Heart right ventricle (tissue), 16 donors: Measurements from ENCODE around the gene GSK3A. TPM values are rescaled to one million over a fixed set of nuclear protein-coding genes. Genes with fewer than 3 reads are reported as not detected.
A peak's percentile ranks its signal among the peaks of the same experiment; 100 is the strongest.

Source experiments
- ATAC-seq, 8 donors: fragments of 200-7000 bp; cut with Tn5 transposase; one replicate each; pipeline ENCODE4 v1.9.1; 2020; ENCODE audit warnings: mild to moderate bottlenecking in 8 of 8, moderate library complexity in 8 of 8, moderate number of reproducible peaks in 1 of 8
- DNase-seq, 2 donors: peaks; one replicate each; pipeline ENCODE4 v3.0.0-alpha.2; 2020
- H3K27ac ChIP-seq, 10 donors: fragments of 200-600 bp; sonication (generic) in 2 of 10; one replicate each; pipeline versions ENCODE4 v1.5.0 to v1.8.0; 2020 to 2022; ENCODE audit warnings: mild to moderate bottlenecking in 3 of 10
- H3K27me3 ChIP-seq, 7 donors: fragments of 200-600 bp; one replicate each; pipeline ENCODE4 v1.8.0; 2021 to 2022; ENCODE audit warnings: mild to moderate bottlenecking in 2 of 7
- H3K36me3 ChIP-seq, 9 donors: fragments of 200-600 bp; sonication (generic) in 1 of 9; one replicate each; pipeline versions ENCODE4 v1.5.0 to v1.8.0; 2020 to 2022; ENCODE audit warnings: mild to moderate bottlenecking in 2 of 9
- H3K4me1 ChIP-seq, 9 donors: fragments of 200-600 bp; sonication (generic) in 1 of 9; one replicate each; pipeline versions ENCODE4 v1.5.0 to v1.8.0; 2020 to 2022; ENCODE audit warnings: mild to moderate bottlenecking in 4 of 9
- H3K4me3 ChIP-seq, 10 donors: fragments of 200-600 bp; sonication (generic) in 2 of 10; one replicate each; pipeline versions ENCODE4 v1.5.0 to v1.8.0; 2020 to 2022; ENCODE audit warnings: mild to moderate bottlenecking in 7 of 10, moderate library complexity in 2 of 10
- H3K9me3 ChIP-seq, 11 donors: fragments of 200-600 bp in 10 of 11; sonication (generic) in 2 of 11; one replicate each; pipeline versions ENCODE4 v1.5.0 to v1.8.0; 2013 to 2022; ENCODE audit warnings: mild to moderate bottlenecking in 2 of 11, control low read depth in 1 of 11, moderate library complexity in 1 of 11
- WGBS, 2 donors: extraction: QIAGEN DNeasy Blood & Tissue Kit; methylation state at CpG; one replicate each; pipeline ENCODE4 v1.1.7; 2013; ENCODE audit warnings: inconsistent platforms in 1 of 2; 5-methylcytosine and 5-hydroxymethylcytosine counted together
- intact Hi-C, 10 donors: fragments of 100-400 bp; cut with DNase I; formaldehyde crosslinking; loops; one replicate each; pipeline versions ENCODE4 v1.11.1 to v1.14.2; 2022
- polyA plus RNA-seq, 2 donors: library from polyadenylated mRNA; stranded (reverse); fragments of 200-250 nt; gene quantifications; one replicate each; pipeline ENCODE4 v1.2.3, GENCODE V29; 2013
- total RNA-seq, 10 donors: library from RNA; stranded (reverse); fragmentation: NEBNext Ultra II Directional in 3 of 10; extraction: Animal tissue kit (Norgen Biotek cat#: 25700) in 3 of 10; gene quantifications; one replicate each; pipeline versions ENCODE4 v1.2.1 to v1.2.4, GENCODE V29; 2021 to 2023
- TF ChIP-seq, protein P1 (sequence below), 9 donors: fragments of 200-600 bp; sonication (generic) in 2 of 9; IDR thresholded peaks; one replicate each; pipeline versions ENCODE4 v1.5.0 to v1.8.0; 2021 to 2022; ENCODE audit warnings: antibody characterized with exemption in 9 of 9, mild to moderate bottlenecking in 5 of 9, moderate library complexity in 1 of 9
- donor health status: Arrhythmogenic right ventricular cardiomyopathy.
- donor health status: ischemic (EF 13 %, LVEDD 7.1; RV severe dilation, severe dysfunction).
- donor health status: healthy with polysubstance abuse.
- donor health status: DM: no; HTN: yes; CAD: no.
- donor health status: DM: no; HTN: no; CAD: no.
- donor health status: ischemic (EF 25% LVEDD 6.9; RV normal size, moderate dysfunction).
- donor health status: ischemic (EF 25% LVEDD 5.7; RV mildly dilated, moderate dysfunction).
- donor health status: healthy.
- donor health status: DM: yes; HTN: yes; CAD: no.
- donor health status: Ischemic cardiomyopathy.
- donor health status: ischemic (EF 35%, LVEDD 5.7; RV mildly dilated, moderate dysfunction).
- donor health status: nonischemic (EF 11% LVEDD 7.7; RV severe dilation, severe dysfunction).
- donor health status: DM: yes; HTN: yes; CAD: no.
- donor health status: PGD.
- donor health status: ischemic (EF 29% LVEDD 5.4; RV normal size, mild dysfunction).
- donor health status: nonischemic (EF 23%, LVEDD 6.1; RV moderate dilation, normal function).

The GSK3A gene
- total and polyA plus RNA-seq, 12 donors: 31.2 to 51.0 (median 36.4) TPM

DNA sequence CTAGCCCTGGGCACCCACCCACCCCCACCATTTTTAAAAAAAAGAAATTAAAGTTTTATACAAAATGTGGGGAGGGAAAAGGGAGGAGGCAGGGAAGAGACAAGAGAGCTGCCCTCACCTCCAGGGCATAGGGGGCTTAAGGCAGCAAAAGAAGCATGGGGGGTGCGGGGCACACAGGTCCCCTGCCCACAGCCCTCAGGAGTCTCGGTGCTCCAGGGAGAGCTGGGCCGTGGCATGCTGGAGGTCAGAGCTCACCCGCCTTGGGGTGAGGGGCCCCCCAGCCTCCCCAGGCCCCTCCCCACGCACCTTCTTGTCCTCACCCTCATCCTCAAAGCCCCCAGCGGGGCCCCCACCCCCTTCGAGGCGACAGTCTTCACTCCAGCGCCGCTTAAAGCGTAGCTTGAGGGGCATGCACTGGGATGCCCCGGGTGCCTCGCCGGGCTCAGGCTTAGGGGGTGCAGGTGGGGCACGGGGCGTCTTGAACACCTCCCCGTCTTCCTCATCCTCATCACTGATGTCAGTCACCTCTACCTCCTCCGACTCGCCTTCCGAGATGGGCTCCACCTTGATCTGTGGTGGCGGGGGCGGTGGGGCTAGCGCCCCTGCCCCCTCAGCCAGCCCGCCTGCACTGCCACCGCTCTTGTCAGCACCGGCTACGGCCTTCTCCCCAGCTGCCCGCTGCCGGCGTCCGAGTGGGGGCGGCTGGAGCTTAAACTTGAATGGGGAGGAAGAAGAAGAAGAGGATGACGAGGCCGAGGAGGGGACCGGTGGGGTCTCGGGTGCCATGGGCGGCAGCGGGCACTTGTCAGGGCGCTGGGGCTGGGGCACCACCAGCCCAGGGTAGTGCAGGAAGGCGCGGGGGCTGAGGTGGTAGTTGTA is 6.1 kb upstream of the GSK3A start:
- Histone ChIP-seq H3K27me3 (no peaks in the 10 kb centered on the region), H3K9me3 (no peaks in the 10 kb centered on the region), H3K4me1 (peaks cover 42 to 93% (median 82%) of the 10 kb centered on the region in 9 donors), H3K4me3 (no peak overlapping the region), H3K27ac (peak overlapping the region in 7 of 10 donors; percentile 22 to 100 (median 98)), H3K36me3 (peaks cover 0 to 37% (median 7%) of the 10 kb centered on the region in 9 donors)
- DNase-seq: no peak
- TF ChIP-seq, protein P1, sequence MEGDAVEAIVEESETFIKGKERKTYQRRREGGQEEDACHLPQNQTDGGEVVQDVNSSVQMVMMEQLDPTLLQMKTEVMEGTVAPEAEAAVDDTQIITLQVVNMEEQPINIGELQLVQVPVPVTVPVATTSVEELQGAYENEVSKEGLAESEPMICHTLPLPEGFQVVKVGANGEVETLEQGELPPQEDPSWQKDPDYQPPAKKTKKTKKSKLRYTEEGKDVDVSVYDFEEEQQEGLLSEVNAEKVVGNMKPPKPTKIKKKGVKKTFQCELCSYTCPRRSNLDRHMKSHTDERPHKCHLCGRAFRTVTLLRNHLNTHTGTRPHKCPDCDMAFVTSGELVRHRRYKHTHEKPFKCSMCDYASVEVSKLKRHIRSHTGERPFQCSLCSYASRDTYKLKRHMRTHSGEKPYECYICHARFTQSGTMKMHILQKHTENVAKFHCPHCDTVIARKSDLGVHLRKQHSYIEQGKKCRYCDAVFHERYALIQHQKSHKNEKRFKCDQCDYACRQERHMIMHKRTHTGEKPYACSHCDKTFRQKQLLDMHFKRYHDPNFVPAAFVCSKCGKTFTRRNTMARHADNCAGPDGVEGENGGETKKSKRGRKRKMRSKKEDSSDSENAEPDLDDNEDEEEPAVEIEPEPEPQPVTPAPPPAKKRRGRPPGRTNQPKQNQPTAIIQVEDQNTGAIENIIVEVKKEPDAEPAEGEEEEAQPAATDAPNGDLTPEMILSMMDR (IDR thresholded peaks at IDR 0.05): no peak
- intact Hi-C loops: loop anchor here in 6 of 10 donors (5.0 to 10.0 kb wide), 4 partner anchors 34 to 186 kb away; no protein-coding TSS in a partner anchor
- WGBS, 2 donors: 81 to 82% methylated on average over 41 of the region's 41 CpGs
- no peak for ATAC-seq

DNA sequence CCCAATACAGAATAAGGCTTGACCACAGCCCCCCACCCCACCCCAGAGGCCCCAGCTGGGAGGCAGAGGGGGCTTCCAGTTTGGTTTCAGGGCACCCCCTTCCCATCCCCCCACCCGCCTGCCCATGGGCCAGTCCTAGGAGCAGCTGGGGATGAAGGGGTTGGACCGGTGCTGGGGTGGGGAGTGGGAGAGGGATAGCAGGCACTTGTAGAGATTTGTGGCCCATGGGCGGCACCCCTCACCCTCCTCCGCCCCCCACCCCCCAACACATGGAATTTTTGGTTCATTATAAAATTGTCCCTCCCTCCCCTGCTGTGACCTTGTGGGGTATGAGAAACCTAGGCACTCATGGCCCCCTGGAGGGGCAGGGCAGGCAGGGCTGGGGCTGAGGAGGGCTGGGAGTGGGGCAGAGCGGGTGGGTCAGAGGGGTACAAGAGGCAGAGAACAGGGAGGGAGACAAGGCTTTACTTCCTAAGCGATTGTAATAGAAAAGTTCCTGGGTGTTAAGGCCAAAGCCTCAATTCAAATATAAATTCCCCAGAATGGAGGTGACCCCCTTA is 5.3 kb upstream of the GSK3A start:
- Histone ChIP-seq H3K9me3 (no peaks in the 10 kb centered on the region), H3K27ac (peak overlapping the region in 7 of 10 donors; percentile 16 to 100 (median 52)), H3K4me1 (peaks cover 42 to 89% (median 79%) of the 10 kb centered on the region in 9 donors), H3K4me3 (no peak overlapping the region), H3K36me3 (peaks cover 0 to 37% (median 7%) of the 10 kb centered on the region in 9 donors), H3K27me3 (no peaks in the 10 kb centered on the region)
- TF ChIP-seq, protein P1 (IDR thresholded peaks at IDR 0.05): no peak
- WGBS, 2 donors: 86 to 89% methylated on average over 6 of the region's 6 CpGs
- intact Hi-C loops: loop anchor here in 9 of 10 donors (2.0 to 10.0 kb wide), 5 partner anchors 31 to 187 kb away; no protein-coding TSS in a partner anchor
- DNase-seq (no peak), ATAC-seq (no peak)

DNA sequence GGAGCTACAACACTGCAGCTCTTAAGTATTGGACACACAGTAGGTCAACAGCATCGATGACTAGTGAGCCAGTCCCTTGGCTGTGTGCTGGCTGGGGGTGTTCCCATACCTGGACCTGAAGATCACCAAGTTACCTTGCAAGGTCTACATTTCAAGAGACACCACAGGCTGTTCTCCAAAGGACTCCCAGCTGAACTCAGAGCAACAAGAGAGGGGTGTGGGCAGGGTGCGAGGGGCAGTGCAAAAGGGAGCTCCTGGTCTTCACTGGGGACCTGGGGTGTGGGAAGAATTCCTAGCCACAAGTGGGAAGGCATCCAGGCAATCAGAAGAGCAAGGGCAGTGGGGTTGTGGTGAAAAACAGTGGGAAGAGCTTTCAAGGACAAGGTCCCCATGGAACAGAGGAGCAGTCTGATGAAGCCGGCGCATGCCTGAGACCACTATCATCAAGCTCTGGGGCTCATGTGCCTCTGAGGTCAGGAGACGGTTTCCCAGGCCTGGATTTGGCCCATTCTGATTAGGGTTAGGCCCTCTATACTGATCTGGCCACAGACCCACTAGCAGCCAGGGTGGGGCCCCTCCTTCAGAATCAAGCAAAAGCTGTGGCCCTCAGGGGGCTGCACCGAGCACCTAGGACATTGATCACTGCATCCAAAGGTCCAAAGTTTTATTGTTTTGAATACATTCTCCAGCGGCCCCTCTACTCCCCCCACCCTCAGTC is 4.7 kb upstream of the GSK3A start:
- Histone ChIP-seq H3K36me3 (peaks cover 0 to 37% (median 7%) of the 10 kb centered on the region in 9 donors), H3K27me3 (no peaks in the 10 kb centered on the region), H3K9me3 (no peaks in the 10 kb centered on the region), H3K4me3 (no peak overlapping the region), H3K4me1 (peaks cover 37 to 82% (median 74%) of the 10 kb centered on the region in 9 donors), H3K27ac (peak overlapping the region in 8 of 10 donors; percentile 16 to 100 (median 52))
- no peak for DNase-seq
- 45 to 54% methylated on average over 7 of the region's 7 CpGs for WGBS, 2 donors
- ATAC-seq: no peak
- intact Hi-C loops: loop anchor here (1.0 to 10.0 kb wide), 6 partner anchors 32 to 188 kb away; no protein-coding TSS in a partner anchor
- TF ChIP-seq, protein P1 (IDR thresholded peaks at IDR 0.05): no peak
